ENCODE data around the gene RRBP1.

Gene RRBP1

GRCh38 chr20:17709361-17710293, 27.6 kb upstream of the RRBP1 start:
- no peak for DNase-seq

DNA sequence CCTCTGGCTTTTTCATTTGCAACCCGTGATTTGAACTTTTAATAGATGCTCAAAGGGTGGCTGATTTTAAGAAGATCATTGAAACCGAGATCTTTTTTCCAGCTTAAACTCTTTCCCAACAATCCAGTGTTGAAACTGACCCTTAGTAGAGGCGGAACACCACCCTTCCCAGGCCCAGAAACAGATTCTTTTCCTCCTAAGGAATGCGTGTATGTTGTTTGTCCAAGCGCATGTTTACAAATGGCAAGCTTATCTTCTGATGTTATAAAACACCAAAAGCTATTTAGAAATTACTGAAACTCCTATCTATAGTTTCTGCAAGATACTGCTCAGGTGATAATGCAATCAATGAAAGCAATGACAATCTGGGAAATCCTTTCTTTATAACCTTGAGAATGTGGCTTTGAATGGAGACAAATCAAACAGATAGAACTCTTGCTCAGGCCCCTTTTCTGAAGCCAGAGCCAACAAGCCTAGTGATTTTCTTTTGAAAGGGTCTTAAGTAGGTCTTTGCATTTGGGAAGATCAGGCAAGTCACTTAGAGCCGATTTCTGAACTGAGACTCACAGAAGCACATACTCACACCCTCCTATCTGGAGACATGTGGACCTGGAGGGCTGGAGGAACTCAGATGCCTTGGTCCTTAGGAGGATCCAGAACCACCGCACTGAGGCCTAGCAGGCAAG, 26.8 kb upstream of the RRBP1 start:
- no peak for DNase-seq

- DNase-seq = peak; percentile 18
These were observed 25.9 kb upstream of the RRBP1 start for GRCh38 chr20:17707951-17708350.

DNA sequence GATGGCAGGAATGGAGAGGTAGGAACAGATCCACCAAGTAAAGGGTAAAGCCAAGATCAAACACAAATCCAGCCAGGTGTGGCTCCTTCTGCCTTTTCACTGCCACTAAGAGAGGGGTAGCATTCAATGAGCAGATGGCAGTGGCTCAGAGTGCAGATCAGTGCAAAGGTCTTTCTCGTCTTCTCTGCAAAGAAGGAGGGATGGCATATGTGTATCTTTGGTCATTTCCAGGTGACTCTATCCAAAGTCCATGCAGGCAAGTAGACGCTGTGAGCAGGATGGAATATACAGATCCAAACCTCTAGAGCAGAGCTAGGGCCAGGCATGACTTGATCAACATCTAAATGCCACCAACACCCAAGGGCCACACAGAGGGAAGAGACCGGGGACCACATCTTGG, 24.6 kb upstream of the RRBP1 start:
- no peak for DNase-seq

DNA sequence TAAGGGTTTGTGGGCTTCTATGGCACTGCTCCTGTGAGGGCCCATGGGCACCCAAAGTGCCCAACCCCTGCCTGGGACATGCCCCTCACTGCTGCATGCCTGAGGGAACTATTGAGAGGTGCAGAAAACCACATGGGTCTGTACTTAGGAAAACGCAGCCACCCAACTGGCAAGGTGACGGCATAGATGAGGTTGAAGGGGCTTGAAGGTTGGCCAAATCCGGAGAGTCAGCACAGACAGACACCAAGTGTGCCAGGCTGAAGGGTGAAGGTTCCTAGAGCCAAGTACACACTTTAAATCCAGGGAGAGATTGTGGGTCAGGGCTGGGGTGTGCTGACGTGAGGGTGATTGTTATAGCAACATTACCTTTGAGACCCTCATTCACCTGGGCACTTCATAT, 23.9 kb upstream of the RRBP1 start:
- no peak for DNase-seq

DNA sequence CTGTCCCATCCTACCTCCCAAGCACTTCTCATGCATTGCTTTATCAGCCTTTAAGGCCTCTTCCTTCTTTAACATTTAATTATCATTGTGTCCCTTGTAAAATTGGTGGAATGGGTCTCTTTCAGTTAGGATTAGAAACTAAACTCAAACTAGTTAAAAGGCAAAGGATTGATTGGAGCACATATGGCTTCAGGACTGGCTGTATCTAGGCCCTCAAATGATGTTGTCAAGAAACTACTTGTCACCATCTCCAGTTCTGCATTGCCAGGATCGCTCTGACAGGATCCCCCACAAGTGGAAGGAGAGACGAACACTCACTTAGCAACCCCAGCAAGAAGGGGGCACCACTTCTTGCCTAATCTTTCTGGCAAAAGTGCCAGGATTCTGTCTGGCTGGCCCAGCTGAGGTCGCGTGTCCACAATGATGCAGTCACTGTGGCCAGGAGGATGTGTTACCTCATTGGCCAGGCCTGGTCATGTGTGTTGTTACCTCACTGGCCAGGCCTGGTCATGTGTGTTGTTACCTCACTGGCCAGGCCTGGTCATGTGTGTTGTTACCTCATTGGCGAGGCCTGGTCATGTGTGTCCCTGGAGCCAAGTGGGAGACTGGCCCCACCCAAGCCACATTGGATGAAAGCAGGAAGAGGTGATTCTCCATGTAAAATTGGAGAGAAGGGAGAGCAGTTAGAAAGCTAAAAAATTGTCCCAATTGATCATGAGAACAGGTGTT, 22.7 kb upstream of the RRBP1 start:
- DNase-seq = no peak

DNA sequence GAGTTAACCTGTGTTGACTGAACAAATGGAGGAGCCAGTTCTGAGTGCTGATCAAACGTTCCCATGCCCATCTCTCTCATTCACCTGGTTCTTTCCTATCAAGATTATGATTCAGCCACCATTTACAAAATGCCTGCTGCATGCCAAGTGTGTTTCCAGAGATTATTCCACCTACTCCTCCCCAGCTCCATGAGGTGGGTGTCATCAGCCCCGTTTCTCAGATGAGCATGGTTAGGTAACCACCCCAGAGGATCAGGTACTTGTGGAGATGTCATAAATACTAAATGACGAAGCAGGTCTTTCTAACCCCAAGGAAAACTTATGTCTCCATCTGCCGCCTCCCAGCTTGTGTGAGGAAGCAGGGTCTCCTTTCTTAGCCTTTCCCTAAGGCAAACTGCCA, 19.8 kb upstream of the RRBP1 start:
- DNase-seq = no peak

GRCh38 chr20:17700637-17701036, 18.6 kb upstream of the RRBP1 start:
- DNase-seq = no peak

GRCh38 chr20:17699931-17700351, 17.9 kb upstream of the RRBP1 start, which contains the start of gene BANF2:
Gene BANF2 (plus strand): TSS chr20:17699966. CDS start chr20:17725026, 25,060 bp downstream.
- DNase-seq = peak; percentile 22

- DNase-seq = no peak
These were observed 16.3 kb upstream of the RRBP1 start for GRCh38 chr20:17698384-17698783.

- DNase-seq = no peak
These were observed 15.1 kb upstream of the RRBP1 start for GRCh38 chr20:17697171-17697570.

DNA sequence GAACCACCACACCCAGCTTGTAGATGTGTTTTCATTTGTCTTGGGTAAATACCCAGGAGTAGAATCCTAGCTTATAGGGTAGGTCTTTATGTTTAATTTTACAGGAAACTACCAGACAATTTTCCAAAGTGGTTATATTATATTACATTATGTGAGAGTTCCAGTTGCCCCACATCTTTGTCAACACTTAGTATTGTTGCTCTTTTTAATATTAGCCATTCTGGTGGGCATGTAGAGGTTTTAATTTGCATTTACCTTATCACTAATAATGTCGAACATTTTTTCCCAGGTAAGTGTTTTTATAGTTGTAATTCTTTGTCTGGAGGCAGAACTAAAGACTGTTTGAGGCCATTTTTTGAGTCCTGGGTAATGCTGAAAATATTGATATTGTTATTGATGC, 14.2 kb upstream of the RRBP1 start:
- no peak for DNase-seq

DNA sequence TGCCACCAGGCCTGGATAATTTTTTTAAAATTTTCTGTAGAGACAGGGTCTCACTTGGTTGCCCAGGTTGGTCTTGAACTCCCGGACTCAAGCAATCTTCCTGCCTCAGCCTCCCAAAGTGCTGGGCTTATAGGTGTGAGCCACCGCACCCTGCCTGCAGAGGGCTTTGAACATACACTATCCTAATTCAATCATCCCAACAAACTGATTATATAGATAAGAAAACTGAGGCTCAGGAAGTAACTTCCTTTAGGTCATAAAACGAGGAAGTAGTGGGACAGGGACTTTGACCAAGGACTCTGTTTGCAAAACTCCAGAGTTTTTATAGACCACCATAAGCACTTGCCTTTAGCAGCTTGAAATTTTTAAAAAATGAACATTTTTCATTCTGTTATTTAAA, 12.7 kb upstream of the RRBP1 start:
- DNase-seq = no peak

- DNase-seq = no peak
These were observed 11.5 kb upstream of the RRBP1 start for GRCh38 chr20:17693444-17694001.

GRCh38 chr20:17691758-17692157, 9.7 kb upstream of the RRBP1 start:
- no peak for DNase-seq

DNA sequence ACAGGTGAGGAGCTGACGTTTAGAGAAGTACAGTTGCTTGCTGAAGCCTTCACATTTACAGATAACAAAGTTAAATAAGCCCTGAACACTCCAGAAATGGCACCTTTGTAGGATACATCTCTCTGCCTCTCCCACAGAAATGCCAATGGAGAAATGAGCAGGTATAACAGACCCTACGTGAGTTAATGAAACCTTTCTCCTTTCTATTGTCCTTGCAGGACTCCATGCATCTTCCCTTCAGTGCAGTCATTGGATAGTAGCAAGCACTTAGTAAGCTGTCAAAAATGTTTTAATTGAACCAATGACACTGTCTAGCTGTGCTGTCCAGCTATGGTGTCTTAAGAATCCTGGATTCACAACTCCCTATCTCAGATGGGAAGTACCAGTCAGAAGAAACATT, 8.1 kb upstream of the RRBP1 start:
- no peak for DNase-seq

- DNase-seq = no peak
These were observed 6.9 kb upstream of the RRBP1 start for GRCh38 chr20:17688965-17689364.

GRCh38 chr20:17687800-17688199, 5.8 kb upstream of the RRBP1 start:
- no peak for DNase-seq

DNA sequence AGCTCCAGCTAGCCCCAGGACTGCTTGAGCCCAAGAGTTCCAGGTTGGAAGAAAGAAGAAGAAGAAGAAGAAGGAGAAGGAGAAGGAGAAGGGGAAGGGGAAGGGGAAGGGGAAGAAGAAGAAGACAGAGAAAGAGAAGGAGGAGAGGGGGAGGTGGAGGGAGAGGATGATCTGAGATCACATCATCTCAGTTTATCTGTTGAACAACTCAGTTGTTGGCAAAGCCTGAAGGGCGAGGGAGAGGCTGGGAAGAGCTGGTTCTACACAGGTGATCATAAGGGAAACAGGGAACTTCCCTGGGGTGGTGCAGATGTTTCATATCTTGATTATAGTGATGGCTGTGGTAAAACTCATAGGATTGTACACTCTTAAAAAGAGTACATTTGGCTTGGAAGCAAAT, 3.1 kb upstream of the RRBP1 start:
- no peak for DNase-seq

- no peak for DNase-seq
These were observed 2.2 kb upstream of the RRBP1 start for GRCh38 chr20:17684077-17684888.

DNA sequence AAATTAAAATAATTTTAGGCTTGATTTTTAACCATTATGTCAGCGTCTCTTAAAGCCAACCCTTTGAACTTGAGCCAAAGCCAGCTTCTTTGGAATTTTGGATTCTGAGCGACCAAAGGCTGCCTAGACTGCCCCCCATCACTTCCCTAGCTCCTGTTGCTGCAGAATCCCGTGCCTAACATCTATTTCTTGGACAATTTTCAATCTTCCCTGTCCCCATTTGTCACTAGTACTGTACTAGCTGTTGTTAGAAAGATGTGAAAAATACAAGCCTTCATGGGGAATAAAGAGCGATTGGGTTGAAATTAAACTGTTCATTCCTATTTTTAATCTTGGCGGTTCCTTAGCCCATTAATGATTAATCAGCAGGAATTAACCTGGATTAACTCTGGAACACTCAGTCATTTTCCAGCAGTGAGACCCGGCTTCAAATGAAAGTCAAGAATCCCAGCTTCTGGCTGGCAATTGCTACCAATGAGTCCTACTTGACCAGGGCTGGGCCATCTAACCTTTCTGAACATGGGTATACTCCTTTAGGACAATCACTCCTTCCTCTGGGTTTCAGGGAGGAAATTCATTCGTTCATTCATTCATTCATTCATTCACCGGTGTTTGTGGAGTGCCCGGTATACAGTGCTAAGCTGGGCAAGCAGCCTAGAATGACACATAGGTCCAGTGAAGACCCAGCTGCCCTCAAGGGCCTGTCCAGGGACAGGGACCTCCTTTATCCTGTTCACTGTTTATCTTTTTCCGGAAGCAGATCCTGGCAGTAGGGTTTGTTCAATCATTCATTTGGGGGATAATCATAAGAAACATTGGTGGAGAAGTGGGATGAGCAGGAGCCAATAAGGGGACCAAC, 1.4 kb upstream of the RRBP1 start:
- no peak for DNase-seq
